Right atrium auricular region (tissue), 2 donors: ENCODE results near the gene IGFBP2. TPM values are rescaled to one million over a fixed set of nuclear protein-coding genes. Genes with fewer than 3 reads are reported as not detected.
A peak's percentile ranks its signal among the peaks of the same experiment; 100 is the strongest.

Experiments
- DNase-seq: peaks from one replicate; pipeline ENCODE4 v3.0.0-alpha.2; 2019; ENCODE audit warnings: low spot score
- H3K27ac ChIP-seq, 2 donors: fragments of 200-600 bp; sonication (generic); 1 replicate in 1 of 2; 2 replicates in 1 of 2; pipeline ENCODE4 v1.5.1; 2016 to 2019
- H3K27me3 ChIP-seq, 2 donors: fragments of 200-600 bp; sonication (generic); one replicate each; pipeline versions ENCODE4 v1.5.1 to v1.6.0; 2017 to 2019
- H3K36me3 ChIP-seq: fragments of 200-600 bp; sonication (generic); one replicate; pipeline ENCODE4 v1.5.1; 2016
- H3K4me1 ChIP-seq, 2 donors: fragments of 200-600 bp; sonication (generic); one replicate each; pipeline versions ENCODE4 v1.5.1 to v1.6.0; 2017 to 2019
- H3K4me3 ChIP-seq, 2 donors: fragments of 200-600 bp; sonication (generic); 1 replicate in 1 of 2; 2 replicates in 1 of 2; pipeline ENCODE4 v1.5.1; 2017 to 2019; ENCODE audit warnings: mild to moderate bottlenecking in 1 of 2, moderate library complexity in 1 of 2
- H3K9me3 ChIP-seq, 2 donors: fragments of 200-600 bp; sonication (generic); one replicate each; pipeline ENCODE4 v1.5.1; 2019
- CTCF ChIP-seq, 2 donors: fragments of 200-600 bp; sonication (generic); IDR thresholded peaks; one replicate each; pipeline ENCODE4 v1.5.1; 2019; ENCODE audit warnings: antibody characterized with exemption in 2 of 2
- total RNA-seq, 2 donors: library from RNA; depleted of rRNA; stranded (reverse); fragments of >200 nt; gene quantifications; one replicate each; pipeline ENCODE4 v1.1.0, GENCODE V29; 2016

IGFBP2 gene
- total RNA-seq, 2 donors from 2014 or later, result 255 to 508 TPM

DNA sequence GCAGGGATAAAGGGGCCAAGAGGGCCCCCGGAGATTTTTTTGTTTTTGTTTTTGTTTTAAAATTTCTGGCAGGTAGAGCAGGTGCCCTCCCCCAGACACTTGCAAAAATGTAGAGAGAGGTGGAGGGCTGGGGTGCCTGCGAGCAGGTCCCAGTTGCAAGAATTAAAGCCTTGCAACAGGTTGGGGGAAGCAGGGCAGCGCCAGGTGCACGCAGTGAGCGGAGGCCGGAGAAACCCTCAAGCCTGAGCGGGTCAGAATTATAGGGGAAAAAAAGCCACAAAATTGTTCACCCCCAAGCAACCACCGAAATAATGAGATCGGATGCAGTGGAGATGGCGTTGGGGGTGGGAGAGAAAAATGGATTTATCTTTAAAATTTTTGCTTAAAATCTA, 61.6 kb downstream of the IGFBP2 start:
- Histone ChIP-seq H3K9me3 (no peaks in the 10 kb centered on the region), H3K4me1 (peaks cover 0 to 77% of the 10 kb centered on the region in 2 donors), H3K4me3 (peak overlapping the region; percentile 44 to 62), H3K27ac (peak overlapping the region; percentile 78 to 92), H3K27me3 (no peaks in the 10 kb centered on the region), H3K36me3 (no peaks in the 10 kb centered on the region)
- DNase-seq, result no peak
- no peak for TF ChIP-seq CTCF (IDR thresholded peaks at IDR 0.05)

GRCh38 chr2:216695401-216695821, 62.2 kb downstream of the IGFBP2 start, which contains the start of gene IGFBP5:
Gene IGFBP5 (minus strand): TSS chr2:216695549. CDS start chr2:216694775, 774 bp downstream.
- Histone ChIP-seq H3K27ac (peak within 1 kb of the TSS; percentile 78 to 92), H3K4me3 (peak within 1 kb of the TSS; percentile 44 to 62), H3K27me3 (no peaks in the 10 kb centered on the region), H3K4me1 (peaks cover 0 to 77% of the 10 kb centered on the region in 2 donors), H3K9me3 (no peaks in the 10 kb centered on the region), H3K36me3 (no peaks in the 10 kb centered on the region)
- DNase-seq, result peak; percentile 92
- peak in 1 of 2 donors; percentile 50 for TF ChIP-seq CTCF (IDR thresholded peaks at IDR 0.05)

DNA sequence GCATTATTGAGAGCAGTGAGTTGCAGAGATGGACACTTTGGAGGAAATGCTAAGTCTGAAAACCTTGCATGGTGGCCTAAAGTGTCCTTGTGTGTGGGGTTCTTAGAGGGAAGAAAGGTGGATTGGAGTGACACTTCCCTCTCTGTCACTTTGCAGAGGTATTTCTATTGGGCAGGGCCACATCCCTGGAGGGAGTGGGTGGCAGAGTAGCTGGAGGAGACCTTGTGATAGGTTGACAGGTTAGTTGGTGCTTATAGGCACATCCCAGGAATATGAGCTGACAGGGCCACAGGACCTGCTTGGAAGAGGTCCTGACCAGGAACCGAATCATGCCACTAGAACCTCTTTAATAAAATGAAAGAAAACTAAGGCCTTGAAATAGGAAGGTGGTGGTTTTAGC, 63.1 kb downstream of the IGFBP2 start:
- Histone ChIP-seq H3K36me3 (no peaks in the 10 kb centered on the region), H3K27ac (peak overlapping the region; percentile 49 to 92), H3K27me3 (no peaks in the 10 kb centered on the region), H3K4me3 (no peak overlapping the region), H3K4me1 (peaks cover 0 to 75% of the 10 kb centered on the region in 2 donors), H3K9me3 (no peaks in the 10 kb centered on the region)
- DNase-seq, result no peak
- TF ChIP-seq CTCF (IDR thresholded peaks at IDR 0.05), result no peak

DNA sequence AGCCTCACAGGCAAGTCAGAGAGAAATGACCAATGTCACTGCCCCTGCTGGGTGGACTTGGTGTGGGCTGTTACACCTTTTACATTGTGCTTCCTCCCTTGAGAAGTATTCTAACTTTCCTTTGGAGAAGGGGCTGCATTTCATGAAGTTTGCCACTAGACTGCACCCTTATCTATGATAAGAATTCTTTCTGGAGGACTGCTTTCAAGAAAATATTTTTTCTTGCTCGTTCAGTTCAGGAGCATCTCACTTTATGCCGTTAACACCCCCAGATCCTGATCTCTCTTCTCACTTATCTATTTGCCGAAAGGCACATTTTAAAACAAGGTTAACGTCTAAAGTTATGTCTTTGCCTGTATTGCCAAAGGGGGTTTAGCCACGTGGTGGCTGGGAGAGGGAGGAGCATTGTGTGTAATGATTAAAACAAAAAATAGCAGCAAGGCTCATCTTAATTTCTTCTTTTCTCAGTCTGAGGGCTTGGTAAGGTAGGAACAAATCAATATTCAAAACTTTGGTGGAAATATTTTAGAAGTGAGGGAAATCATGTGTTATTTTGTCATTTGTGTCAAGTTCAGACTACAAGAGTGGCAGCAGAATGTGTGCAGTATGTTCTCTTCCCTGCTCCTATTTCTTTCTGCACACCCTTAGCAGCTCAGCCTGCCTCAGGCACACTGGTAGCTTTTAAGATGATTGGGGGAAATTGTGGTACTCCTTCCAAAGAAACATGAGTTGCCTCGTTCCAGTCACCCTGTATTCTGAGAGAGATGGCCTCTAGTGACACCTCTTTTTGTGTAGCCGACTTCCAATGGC, 63.7 kb downstream of the IGFBP2 start:
- no peak for DNase-seq
- H3K27ac ChIP-seq, result peak overlapping the region; percentile 49 to 92
- no peaks in the 10 kb centered on the region for H3K36me3 ChIP-seq
- peaks cover 0 to 70% of the 10 kb centered on the region in 2 donors for H3K4me1 ChIP-seq
- peak in 1 of 2 donors; percentile 66 for TF ChIP-seq CTCF (IDR thresholded peaks at IDR 0.05)
- no peaks in the 10 kb centered on the region for H3K9me3 ChIP-seq
- H3K4me3 ChIP-seq, result no peak overlapping the region
- H3K27me3 ChIP-seq, result no peaks in the 10 kb centered on the region

- no peak overlapping the region for H3K4me3 ChIP-seq
- peaks cover 0 to 56% of the 10 kb centered on the region in 2 donors for H3K4me1 ChIP-seq
- H3K27me3 ChIP-seq, result no peaks in the 10 kb centered on the region
- DNase-seq, result no peak
- no peaks in the 10 kb centered on the region for H3K9me3 ChIP-seq
- H3K27ac ChIP-seq, result no peak overlapping the region
- TF ChIP-seq CTCF (IDR thresholded peaks at IDR 0.05), result no peak
- H3K36me3 ChIP-seq, result no peaks in the 10 kb centered on the region
These were observed 65.1 kb downstream of the IGFBP2 start for GRCh38 chr2:216698293-216698692.
